HG02970 (cell line): ENCODE data around the gene GPD1L.
"Not testable (repeated sequence)": the region's sequence is repeated elsewhere in the genome, so short reads cannot be mapped to it uniquely, and the experiment has no call there.

Experiments
- ATAC-seq: cut with Tn5 transposase; IDR thresholded peaks from one replicate; pipeline ENCODE4 v1.9.1; 2021; ENCODE audit warnings: mild to moderate bottlenecking, moderate library complexity, moderate number of reproducible peaks; ENCODE audit not compliant: unreplicated experiment, low FRiP score

Gene GPD1L

GRCh38 chr3:32105291-32106131 lies 909 bp upstream of the GPD1L start:
- ATAC-seq: no peak

GRCh38 chr3:32106929-32107362 lies 526 bp downstream of the GPD1L start:
- ATAC-seq: no peak

GRCh38 chr3:32108224-32108623 lies 1.8 kb downstream of the GPD1L start:
- not testable (repeated sequence) for ATAC-seq

- ATAC-seq: no peak
These were observed 2.8 kb downstream of the GPD1L start for GRCh38 chr3:32109256-32109655.

DNA sequence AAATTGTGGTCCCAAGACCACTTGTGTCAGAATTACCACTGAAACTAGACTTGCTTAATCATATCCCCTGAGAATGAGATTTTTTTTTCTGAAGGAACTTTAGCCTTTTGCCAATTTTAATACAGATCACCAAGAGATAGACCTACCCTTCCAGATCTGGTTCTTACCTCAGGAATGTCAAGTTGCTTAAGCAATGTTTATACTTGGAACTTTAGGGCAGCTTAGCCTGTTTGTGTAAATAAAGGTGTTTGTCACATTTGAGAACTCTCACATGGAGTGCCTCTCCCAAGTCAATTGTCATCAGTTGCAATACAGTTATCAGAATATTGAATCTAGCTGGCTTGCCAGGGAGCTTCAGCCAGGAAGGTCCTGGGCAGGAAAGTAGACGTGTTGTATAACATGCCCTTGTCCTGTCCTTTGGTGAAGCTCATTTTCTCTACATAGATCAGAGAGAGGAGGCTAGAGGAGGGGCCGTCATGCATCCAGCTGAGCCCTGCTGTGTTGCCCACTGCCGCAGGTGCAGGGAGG lies 3.9 kb downstream of the GPD1L start:
- no peak for ATAC-seq

DNA sequence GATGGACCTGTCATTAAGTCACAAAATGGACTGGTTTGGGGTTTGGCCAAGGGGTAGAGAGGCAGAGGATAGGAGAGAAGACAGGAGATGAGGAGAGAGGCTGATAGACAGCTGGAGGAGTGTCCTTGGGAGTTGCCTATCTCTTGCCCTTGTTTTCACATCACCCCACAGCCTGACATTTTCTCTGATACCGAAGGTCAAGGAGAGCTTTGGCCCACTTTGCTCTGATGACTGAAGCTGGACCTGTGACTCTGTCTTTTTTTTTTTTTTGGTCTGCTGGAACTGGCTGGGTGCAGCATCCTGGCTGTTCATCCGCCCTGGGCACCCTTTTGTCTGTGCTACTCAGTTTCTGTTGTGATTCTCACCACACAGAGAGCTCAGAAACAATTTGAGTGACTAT lies 5.1 kb downstream of the GPD1L start:
- ATAC-seq: no peak

DNA sequence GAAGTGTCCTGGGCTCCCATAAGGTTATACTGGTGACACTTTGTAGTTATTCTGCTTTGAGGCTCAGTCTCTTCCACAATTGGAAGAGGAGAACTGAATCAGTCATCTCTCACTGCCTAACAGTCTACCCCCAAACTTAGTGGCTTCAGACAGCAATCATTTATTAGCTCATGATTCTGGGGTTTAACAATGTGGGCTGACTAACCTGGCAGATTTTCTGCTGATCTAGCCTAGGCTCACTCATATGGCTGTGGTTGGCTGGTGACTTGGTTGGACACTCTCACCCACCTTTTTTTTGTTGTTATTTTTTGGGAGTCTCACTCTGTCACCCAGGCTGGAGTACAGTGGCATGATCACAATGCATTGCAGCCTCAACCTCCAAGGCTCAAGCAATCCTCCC lies 7.1 kb downstream of the GPD1L start:
- no peak for ATAC-seq

DNA sequence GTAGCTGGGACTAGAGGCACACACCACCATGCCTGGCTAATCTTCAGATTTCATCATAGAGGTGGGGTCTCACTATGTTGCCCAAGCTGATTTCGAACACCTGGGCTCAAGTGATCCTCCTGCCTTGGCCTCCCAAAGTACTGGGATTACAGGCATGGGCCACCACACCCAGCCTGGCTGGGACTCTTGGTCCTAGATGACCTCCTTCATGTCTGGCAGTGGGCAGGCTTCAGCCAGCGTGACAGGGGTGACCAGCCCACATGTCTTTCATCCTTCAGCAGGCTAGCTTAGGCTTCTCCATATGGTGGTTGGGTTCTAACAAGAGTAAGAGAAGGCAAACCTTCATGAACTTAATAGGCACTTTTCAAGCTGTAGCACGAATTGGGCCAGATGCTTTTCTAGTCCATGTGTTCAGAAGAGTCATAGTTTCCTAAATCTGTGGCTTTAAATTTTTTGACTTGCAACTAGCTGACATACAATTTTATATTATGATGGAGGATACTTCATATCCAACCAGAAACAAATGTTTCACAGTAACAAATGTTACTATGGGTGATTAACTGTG lies 7.6 kb downstream of the GPD1L start:
- ATAC-seq: no peak

GRCh38 chr3:32114546-32115386 lies 8.3 kb downstream of the GPD1L start:
- not testable (repeated sequence) for ATAC-seq

DNA sequence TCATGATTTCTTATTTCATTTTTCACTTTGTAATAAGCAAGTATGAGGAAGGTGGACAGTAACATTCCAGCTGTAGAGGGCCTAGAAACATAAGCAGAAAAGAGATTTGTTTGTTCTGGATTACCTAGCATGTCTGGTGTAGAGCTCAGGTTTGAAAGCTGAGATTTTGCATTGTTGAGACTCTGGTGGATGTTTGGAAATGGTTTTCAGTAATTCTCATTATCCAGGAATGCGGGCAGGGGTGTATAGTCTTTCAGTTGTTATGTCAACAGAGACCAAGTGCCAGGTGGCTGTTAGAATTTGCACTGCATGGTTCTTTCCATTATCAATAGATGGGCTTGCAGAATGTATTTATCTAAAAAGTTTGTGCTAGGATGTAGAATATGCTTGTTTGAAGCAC lies 10.9 kb downstream of the GPD1L start:
- ATAC-seq: no peak

GRCh38 chr3:32118215-32118614 lies 11.8 kb downstream of the GPD1L start:
- ATAC-seq: no peak

GRCh38 chr3:32120471-32120870 lies 14.1 kb downstream of the GPD1L start:
- no peak for ATAC-seq

DNA sequence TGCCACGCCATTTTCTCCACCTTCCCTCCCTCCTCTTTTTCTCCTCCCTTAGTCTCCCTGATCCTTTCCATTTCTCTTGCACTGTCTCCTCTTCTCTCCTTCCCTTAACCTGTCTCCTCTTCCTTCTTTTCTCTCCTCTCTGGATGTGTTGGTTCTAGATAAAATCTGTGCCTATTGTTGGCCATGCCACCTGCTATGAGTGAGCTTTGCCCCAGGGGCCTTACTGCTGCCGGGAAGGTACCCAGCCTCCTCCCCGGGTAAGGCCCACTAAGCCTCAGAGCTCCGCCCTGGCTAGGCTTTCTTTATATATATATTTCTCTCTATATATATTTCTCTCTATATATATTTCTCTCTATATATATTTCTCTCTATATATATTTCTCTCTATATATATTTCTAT lies 14.7 kb downstream of the GPD1L start:
- ATAC-seq: no peak

DNA sequence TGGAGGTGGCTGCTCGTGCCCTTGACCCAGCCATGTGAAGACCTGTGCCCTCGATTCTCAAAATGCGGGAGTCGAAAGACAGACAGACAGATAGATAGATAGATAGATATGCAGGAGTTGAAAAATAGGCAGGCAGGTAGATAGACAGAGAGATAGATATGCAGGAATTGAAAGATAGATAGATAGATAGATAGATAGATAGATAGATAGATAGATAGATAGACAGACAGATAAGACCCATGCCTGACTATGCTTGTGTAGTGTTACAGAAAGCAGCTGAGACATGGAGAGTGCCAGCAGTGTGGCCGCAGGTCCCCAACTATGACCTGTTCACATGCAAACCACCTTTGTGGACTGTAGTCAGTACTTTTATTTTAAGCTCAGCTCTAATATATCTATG lies 17.2 kb downstream of the GPD1L start:
- no peak for ATAC-seq

DNA sequence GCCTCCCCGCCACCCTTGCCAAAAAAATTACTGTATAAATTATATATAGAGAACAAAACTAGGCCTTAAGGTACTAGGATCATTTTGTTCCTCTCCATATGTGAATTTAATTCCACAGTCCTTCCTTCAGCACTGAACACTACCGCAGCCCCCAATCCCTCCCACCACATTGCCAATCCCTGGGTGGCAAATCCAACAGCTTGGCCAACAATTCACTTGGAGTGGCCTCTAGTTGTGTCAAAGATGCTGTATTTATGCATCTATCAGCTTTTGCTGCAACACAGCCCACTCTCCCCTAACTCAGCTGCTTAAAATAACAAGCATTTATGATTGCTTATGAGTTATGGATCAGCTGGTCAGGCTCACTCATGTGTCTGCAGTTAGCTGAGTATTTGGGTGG lies 18.6 kb downstream of the GPD1L start:
- no peak for ATAC-seq

GRCh38 chr3:32126305-32127015 lies 20.0 kb downstream of the GPD1L start:
- no peak for ATAC-seq

GRCh38 chr3:32127219-32127826 lies 20.9 kb downstream of the GPD1L start:
- no peak for ATAC-seq

DNA sequence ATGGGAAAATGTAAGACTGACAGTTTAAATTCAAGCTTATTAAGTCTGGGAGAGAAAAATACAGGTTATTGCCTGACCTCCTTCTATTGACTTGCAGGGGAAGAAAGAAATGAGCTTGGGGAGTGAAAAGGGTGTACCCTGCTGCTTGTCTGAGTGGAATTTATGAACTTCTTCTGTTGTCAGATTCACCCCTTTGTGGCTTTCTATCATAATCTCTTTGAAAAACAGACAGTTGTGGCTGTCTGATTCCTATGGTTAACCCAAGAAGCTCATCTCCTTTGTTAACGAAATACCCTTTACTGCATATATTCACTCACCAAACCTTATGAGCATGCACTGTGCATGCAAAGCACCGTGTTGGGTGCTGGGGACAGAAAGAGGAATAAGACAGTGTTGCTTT lies 22.5 kb downstream of the GPD1L start:
- ATAC-seq: no peak

DNA sequence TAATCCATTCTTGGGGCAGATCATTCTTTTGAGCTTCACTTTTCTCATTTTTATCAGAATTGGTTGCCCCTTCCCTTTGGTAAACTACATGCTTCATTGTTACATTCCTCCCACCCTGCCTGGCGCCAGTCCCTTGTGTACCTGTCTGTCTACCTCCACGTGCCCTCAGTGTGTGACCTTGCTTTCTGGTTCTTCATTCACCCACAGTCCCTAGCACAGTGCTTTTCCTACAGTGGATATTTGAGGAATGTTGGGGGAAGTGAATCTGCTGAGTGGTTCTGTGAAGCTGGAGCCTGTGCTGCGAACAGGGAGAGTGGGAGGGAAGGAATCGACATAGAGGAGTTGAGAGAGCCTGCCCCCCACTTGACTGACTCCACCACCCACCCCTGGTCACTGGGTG lies 23.4 kb downstream of the GPD1L start:
- ATAC-seq: no peak

GRCh38 chr3:32132121-32132520 lies 25.7 kb downstream of the GPD1L start:
- no peak for ATAC-seq
